ENCODE data around the gene QSOX2.

QSOX2 gene

GRCh38 chr9:136235709-136236455, 9.7 kb downstream of the QSOX2 start:
- DNase-seq = no peak

- no peak for DNase-seq
These were observed 10.4 kb downstream of the QSOX2 start for GRCh38 chr9:136235171-136235570.

- DNase-seq = peak; percentile 64
These were observed 11.0 kb downstream of the QSOX2 start for GRCh38 chr9:136234597-136234996.

- DNase-seq = no peak
These were observed 11.7 kb downstream of the QSOX2 start for GRCh38 chr9:136233868-136234267.

- no peak for DNase-seq
These were observed 12.2 kb downstream of the QSOX2 start for GRCh38 chr9:136233411-136233810.

- DNase-seq = no peak
These were observed 12.6 kb downstream of the QSOX2 start for GRCh38 chr9:136232969-136233368.

GRCh38 chr9:136231478-136232297, 13.9 kb downstream of the QSOX2 start:
- DNase-seq = no peak

- DNase-seq = no peak
These were observed 14.8 kb downstream of the QSOX2 start for GRCh38 chr9:136230773-136231172.

- no peak for DNase-seq
These were observed 15.2 kb downstream of the QSOX2 start for GRCh38 chr9:136230365-136230764.

GRCh38 chr9:136229096-136230065, 16.2 kb downstream of the QSOX2 start:
- DNase-seq = no peak

GRCh38 chr9:136228107-136228875, 17.3 kb downstream of the QSOX2 start:
- no peak for DNase-seq

GRCh38 chr9:136226680-136227407, 18.8 kb downstream of the QSOX2 start:
- no peak for DNase-seq

- DNase-seq = peak; percentile 86
These were observed 19.6 kb downstream of the QSOX2 start for GRCh38 chr9:136225748-136226679.

- no peak for DNase-seq
These were observed 20.3 kb downstream of the QSOX2 start for GRCh38 chr9:136225366-136225747.

GRCh38 chr9:136223871-136224640, 21.6 kb downstream of the QSOX2 start:
- DNase-seq = no peak

- DNase-seq = no peak
These were observed 22.7 kb downstream of the QSOX2 start for GRCh38 chr9:136222906-136223285.

- no peak for DNase-seq
These were observed 23.3 kb downstream of the QSOX2 start for GRCh38 chr9:136222166-136222905.

- DNase-seq = no peak
These were observed 25.4 kb downstream of the QSOX2 start for GRCh38 chr9:136220017-136220729.

All from activated CD8-positive, alpha-beta memory T cell treated with anti-CD3 and anti-CD28 coated beads, Interleukin-2, amount 50 U/mL, for 48 hours (primary cell).